IMR-90 (cell line): ENCODE measurements around the gene TMEM92.

Experiments
- BHLHE40 ChIP-seq: fragments of 150-350 bp; IDR thresholded peaks from 2 replicates; pipeline ENCODE4 v1.6.1; 2016; ENCODE audit warnings: mild to moderate bottlenecking, low read depth, low read length
- CEBPB ChIP-seq: IDR thresholded peaks from 2 replicates; pipeline ENCODE4 v1.6.1; 2012; ENCODE audit warnings: low read depth, low read length, improper control_type of control experiment
- CHD1 ChIP-seq: IDR thresholded peaks from 2 replicates; pipeline ENCODE4 v1.6.1; 2012; ENCODE audit warnings: low read depth, low read length, improper control_type of control experiment
- CTCF ChIP-seq: conservative IDR thresholded peaks from 2 replicates; pipeline ENCODE4 v1.5.1; 2012; ENCODE audit warnings: mild to moderate bottlenecking, low read depth, low read length, improper control_type of control experiment
- ELK1 ChIP-seq: fragments of 150-350 bp; IDR thresholded peaks from 2 replicates; pipeline ENCODE4 v1.6.1; 2016; ENCODE audit warnings: low read depth, mild to moderate bottlenecking, low read length, moderate library complexity, borderline replicate concordance
- MAFK ChIP-seq: IDR thresholded peaks from 2 replicates; pipeline ENCODE4 v1.6.1; 2012; ENCODE audit warnings: low read depth, low read length, improper control_type of control experiment
- MAZ ChIP-seq: IDR thresholded peaks from 2 replicates; pipeline ENCODE4 v1.6.1; 2012; ENCODE audit warnings: low read depth, mild to moderate bottlenecking, low read length, improper control_type of control experiment, moderate library complexity, borderline replicate concordance
- MXI1 ChIP-seq: IDR thresholded peaks from 2 replicates; pipeline ENCODE4 v1.6.1; 2012; ENCODE audit warnings: low read depth, mild to moderate bottlenecking, low read length, moderate library complexity, borderline replicate concordance
- NFE2L2 ChIP-seq: fragments of 150-350 bp; IDR thresholded peaks from 2 replicates; pipeline ENCODE4 v1.6.1; 2016; ENCODE audit warnings: low read depth, mild to moderate bottlenecking, low read length
- POLR2A ChIP-seq: IDR thresholded peaks from 2 replicates; pipeline ENCODE4 v1.6.1; 2012; ENCODE audit warnings: mild to moderate bottlenecking, low read depth, low read length
- RAD21 ChIP-seq: IDR thresholded peaks from 2 replicates; pipeline ENCODE4 v1.6.1; 2012; ENCODE audit warnings: low read length, improper control_type of control experiment
- RFX5 ChIP-seq: IDR thresholded peaks from 2 replicates; pipeline ENCODE4 v1.8.0; 2012; ENCODE audit warnings: low read depth, mild to moderate bottlenecking, low read length, moderate library complexity
- SMC3 ChIP-seq: fragments of 150-350 bp; IDR thresholded peaks from 2 replicates; pipeline ENCODE4 v1.6.1; 2016; ENCODE audit warnings: low read depth, mild to moderate bottlenecking, antibody characterized with exemption, low read length, moderate library complexity
- USF2 ChIP-seq: fragments of 150-350 bp; IDR thresholded peaks from 2 replicates; pipeline ENCODE4 v1.6.1; 2017; ENCODE audit warnings: mild to moderate bottlenecking, antibody characterized with exemption, low read length, low read depth

- no peak for TF ChIP-seq CTCF
- TF ChIP-seq RAD21: no peak
- TF ChIP-seq BHLHE40: no peak
- TF ChIP-seq CEBPB: no peak
- TF ChIP-seq POLR2A: no peak
- TF ChIP-seq NFE2L2: no peak
- TF ChIP-seq MXI1: no peak
- no peak for TF ChIP-seq MAFK
- no peak for TF ChIP-seq USF2
- TF ChIP-seq SMC3: no peak
- TF ChIP-seq ELK1: no peak
- TF ChIP-seq MAZ: no peak
- no peak for TF ChIP-seq RFX5
- TF ChIP-seq CHD1: no peak
Measured at GRCh38 chr17:50307654-50308053, 33.4 kb downstream of the TMEM92 start.
